Fibroblast of skin of back (primary cell): Measurements from ENCODE around the gene ZSWIM6.

Experiments
- DNase-seq: peaks from one replicate; pipeline ENCODE4 v3.0.0-alpha.2; 2013

Gene ZSWIM6

DNA sequence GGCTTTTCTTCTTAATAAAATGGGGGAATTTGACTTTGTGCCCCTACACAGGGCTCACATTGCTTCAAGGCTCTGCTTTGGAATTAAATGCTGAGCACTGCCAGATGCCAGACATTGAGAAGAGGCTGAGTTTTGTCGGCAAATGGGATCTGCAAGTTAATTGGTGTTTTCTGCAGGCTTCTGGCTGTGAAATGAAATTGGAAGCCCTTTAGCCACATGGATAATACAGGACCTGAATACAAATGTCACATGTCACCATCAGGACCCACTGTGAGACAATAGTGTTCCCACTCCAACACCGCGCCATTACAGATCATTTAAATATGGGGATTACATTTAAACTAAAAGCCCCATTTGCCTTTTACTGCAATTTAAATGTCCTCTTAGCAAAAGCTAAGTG lies 164.4 kb downstream of the ZSWIM6 start:
- no peak for DNase-seq

- DNase-seq: no peak
These were observed 164.8 kb downstream of the ZSWIM6 start for GRCh38 chr5:61496860-61497259.

- DNase-seq: no peak
These were observed 166.1 kb downstream of the ZSWIM6 start for GRCh38 chr5:61498121-61498520.

GRCh38 chr5:61501971-61502370 lies 169.9 kb downstream of the ZSWIM6 start:
- DNase-seq: no peak

DNA sequence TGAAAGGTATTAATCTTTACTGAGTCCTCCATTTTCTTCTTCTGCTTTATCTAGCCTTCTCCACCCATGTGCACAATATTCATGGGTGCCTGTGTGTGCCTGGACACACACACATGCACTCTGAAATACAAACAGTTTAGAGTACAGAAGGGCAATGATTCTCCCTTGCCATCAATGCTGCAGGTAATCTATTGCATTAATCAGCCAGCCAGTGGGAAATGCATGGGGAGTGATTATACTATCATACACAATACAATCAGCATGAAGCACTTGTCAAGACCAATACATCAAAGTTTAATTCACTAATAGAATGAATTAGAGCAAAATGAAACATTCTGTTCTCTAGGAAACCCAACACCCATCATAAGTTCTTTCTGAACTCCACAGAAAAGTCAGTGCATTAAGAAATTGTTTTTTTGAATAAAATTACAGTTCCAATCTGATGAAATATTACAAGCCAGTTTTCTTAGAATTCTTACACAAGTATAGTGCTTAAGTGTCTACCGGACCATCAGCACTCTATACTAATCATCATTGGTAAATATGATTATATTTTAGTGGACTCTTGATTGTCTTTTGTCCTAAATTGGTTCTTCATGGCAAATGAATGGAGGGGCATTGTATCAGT lies 172.2 kb downstream of the ZSWIM6 start:
- DNase-seq: no peak

DNA sequence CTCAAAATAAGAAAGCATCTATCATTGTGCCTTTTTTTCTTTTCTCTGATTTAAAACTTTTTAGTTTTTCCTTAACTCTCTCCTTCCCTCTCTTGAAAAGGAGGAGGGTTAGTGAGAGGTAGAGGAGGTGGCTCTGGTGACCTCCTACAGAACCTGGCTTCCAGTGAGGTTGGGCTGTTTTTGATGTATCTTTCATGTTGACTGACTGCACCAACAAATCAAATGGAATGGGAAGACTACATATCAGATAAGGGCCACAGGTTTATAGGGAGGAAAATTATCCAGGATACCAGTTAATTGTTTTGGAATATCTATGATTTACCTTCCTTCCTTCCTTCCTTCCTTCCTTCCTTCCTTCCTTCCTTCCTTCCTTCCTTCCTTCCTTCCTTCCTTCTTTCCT lies 173.2 kb downstream of the ZSWIM6 start:
- DNase-seq: no peak

GRCh38 chr5:61507232-61507631 lies 175.2 kb downstream of the ZSWIM6 start:
- no peak for DNase-seq

DNA sequence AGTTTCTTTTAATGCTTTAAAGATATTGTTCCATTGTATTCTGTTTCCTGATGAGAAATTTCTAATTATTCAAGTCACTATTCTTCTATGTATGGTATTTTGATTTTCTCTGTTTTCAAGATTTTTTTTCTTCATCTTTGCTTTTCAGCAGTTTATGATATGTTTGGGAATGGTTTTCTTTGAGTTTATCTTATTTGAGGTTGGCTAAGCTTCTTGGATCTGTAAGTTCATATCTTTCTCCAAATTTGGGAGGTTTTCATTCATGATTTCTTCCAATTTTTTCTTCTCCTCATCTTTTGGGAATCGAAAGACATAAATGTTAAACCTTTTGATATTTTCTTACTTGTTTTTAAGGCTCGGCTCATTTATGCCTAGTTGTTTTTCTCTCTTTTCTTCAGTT lies 184.9 kb downstream of the ZSWIM6 start:
- DNase-seq: no peak

DNA sequence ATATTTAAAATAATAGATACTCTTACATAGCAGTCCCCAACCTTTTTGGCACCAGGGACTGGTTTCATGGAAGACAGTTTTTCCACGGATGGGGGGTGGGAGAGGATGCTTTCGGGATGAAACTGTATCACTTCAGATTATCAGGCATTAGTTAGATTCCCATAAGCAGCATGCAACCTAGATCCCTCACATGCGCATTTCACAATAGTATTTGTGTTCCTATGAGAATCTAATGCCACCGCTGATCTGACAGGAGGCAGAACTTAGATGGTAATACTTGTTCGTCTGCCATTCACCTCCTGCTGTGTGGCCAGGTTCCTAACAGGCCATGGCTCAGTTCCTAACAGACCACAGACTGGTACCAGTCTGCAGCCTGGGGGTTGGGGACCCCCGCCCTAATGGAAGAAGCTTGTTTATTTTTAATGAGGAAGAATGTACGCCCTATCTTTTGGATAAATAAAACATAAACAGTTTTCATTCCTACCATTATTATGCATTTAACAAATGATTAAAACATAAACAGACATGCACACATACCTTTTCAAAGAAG lies 187.7 kb downstream of the ZSWIM6 start:
- no peak for DNase-seq

DNA sequence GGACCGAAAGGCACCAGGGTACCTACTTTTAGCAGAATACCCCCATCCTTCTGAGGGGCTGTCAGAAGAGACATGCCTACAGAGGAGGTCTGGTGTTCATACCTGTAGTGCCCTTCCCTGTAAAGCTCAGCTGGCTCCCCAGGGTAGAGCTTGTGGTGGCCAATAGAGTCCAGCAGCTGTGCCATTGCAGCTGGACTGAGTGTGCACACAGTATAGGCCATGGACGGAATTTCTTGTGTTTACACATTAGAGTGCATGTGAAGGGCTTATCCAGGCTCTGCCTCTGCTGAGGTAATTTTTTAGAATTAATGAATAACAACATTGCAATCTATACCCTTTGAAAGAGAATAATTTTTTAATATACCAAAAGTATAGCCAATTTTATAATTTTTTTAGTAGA lies 191.0 kb downstream of the ZSWIM6 start:
- no peak for DNase-seq

GRCh38 chr5:61523997-61524396 lies 191.9 kb downstream of the ZSWIM6 start:
- DNase-seq: no peak

DNA sequence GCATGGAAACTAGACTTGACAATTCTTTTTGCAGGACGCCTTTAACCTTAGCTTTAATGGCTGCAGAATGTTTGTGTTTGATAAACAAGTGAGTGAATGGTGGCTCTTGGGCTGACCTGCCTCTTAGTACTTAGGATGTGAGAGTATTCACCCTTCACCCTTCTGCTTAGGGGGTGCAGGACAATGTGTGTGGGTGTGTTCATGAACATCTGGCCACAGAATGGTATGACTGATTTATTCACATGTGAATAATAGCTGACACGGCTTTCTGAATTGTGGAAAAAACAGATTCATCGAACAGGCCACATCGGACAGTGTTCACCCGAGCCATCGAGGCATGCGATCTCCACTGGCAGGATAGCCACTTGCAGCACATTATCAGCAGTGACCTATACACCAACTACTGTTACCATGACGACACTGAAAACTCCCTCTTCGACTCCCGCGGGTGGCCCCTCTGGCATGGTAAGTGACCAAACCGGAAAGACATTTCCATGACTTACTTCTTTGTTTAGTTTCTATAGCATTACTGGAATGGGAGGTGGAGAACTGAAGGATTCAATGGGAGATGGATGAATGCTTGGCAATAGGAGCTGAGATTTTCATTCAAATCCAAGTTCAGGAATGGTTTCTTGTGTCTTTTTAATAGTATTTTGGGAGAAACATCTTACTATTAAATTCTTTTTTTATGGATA lies 193.6 kb downstream of the ZSWIM6 start:
- no peak for DNase-seq

DNA sequence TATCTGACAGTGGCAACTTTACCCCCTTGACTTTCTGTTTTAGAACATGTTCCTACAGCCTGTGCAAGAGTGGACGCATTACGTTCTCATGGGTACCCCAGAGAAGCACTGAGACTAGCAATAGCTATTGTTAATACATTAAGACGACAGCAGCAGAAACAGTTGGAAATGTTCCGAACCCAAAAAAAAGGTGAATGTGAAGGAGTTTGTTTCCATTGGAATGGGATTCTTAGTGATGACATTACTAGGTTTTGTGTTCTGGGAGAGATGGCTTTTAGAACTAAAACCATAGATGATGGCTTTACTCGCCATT lies 194.1 kb downstream of the ZSWIM6 start:
- DNase-seq: no peak

DNA sequence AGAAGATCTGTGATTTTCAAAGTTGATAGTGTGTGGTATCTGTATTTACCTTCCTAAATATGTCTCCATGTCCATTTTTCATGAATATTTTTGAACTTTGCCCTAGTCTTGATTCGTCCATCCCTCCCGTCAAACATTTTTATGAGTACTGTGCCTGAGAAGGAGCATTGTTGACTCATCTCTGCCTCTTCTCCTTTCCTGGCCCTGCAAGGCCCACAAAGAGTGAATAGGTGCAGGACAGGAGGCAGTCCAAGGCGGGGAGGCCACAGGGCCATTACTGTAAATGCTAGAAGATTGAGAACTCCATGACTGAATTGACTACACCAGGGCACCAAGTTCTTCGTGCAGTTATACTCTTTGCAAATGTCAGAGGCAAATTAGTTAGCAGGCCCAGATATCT lies 200.9 kb downstream of the ZSWIM6 start:
- no peak for DNase-seq

DNA sequence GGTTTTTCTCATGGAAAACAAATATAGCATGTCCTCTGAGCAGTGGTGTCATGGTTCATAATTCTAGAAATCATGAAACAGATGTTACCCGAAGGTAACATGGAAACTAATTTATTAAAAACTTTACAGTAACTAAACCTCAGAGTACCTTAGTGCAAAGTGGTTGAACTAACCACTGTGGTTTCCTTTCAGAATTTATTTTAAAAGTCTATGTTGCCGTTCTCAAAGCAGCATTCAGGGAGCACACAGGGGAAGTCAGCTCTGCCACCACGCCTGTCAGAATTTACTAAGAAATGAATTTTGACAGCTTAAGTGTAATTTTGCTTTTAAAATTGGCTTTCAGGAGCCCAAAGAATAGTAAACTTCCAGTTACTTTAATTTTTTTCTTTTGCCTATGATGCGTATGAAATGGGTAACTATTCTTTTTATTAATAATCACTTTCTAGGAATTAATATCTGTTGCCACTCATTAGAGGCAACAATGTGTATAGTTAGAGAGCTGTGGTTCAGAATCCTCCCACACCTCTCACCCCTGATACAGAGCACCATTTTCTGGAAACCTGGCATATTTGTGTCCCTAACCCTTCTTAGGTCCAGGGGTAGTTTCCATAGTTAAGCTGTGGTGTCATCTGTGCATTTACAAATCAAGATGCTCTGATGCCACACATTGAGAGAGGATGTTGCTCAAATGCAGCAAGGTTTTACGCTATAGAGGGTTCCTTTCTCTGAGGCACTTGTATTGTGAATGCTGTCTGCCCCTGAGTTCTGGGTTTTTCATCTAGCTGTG lies 202.6 kb downstream of the ZSWIM6 start:
- DNase-seq: no peak

- DNase-seq: no peak
These were observed 203.8 kb downstream of the ZSWIM6 start for GRCh38 chr5:61535828-61536227.

DNA sequence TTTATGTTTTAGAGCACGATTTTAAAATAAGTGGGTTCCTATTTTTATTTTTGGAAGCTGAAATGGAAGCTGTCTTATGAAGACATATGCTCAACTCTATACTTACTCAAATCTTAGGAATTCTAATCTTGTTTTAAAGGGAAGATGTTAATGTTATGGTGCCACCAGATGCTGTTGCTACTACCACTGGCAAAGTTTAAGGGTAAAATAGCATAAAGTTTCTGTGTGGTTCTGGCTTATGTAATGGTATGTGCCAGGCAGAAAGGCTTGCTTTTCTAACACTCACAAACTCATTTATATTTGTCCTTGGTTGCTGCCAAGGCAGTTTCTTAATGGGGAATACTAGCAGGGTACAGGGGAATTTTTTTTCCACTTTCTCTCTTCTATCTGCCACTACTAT lies 204.9 kb downstream of the ZSWIM6 start:
- no peak for DNase-seq

- DNase-seq: no peak
These were observed 206.9 kb downstream of the ZSWIM6 start for GRCh38 chr5:61538722-61539501.

GRCh38 chr5:61549530-61549929 lies 217.5 kb downstream of the ZSWIM6 start:
- no peak for DNase-seq

GRCh38 chr5:61551637-61552313 lies 219.7 kb downstream of the ZSWIM6 start:
- no peak for DNase-seq

DNA sequence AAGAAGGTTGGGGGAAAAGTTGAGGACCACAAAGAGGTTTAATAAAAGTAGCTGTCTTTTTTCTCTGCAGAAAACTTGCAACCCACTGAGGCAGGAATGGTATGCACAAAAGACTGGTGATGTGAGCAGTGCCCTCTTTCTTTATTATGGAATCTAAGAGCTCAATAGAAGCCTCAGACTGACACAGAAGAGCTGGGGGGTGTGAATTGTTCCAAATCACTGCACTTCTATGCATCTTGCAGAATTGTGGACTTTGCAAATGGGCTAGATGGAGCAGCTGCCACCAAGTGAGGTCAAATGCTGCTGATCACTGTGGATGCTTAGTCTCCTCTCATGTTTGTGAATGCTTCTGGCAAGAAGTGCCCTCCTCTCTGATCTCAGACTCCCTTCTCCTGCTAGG lies 227.1 kb downstream of the ZSWIM6 start:
- no peak for DNase-seq

- no peak for DNase-seq
These were observed 227.7 kb downstream of the ZSWIM6 start for GRCh38 chr5:61559722-61560121.
